ENCODE results near the gene CCDC15.

Gene CCDC15

GRCh38 chr11:124917115-124917637 lies 36.8 kb upstream of the CCDC15 start:
- DNase-seq: peak; percentile 64
- Histone ChIP-seq H3K9me3 (ENCODE audit: control insufficient read depth, low read length) (peaks cover under 1% of the 10 kb centered on the region), H3K36me3 (ENCODE audit: control insufficient read depth in 1 of 2, insufficient read depth in 2 of 2, low read depth in 1 of 2, low read length in 2 of 2) (no peaks in the 10 kb centered on the region), H3K27me3 (ENCODE audit: control insufficient read depth in 1 of 2, insufficient read depth in 1 of 2, low read length in 2 of 2) (peaks cover 0 to 5% of the 10 kb centered on the region in 2 experiments), H3K23ac (ENCODE audit: low read length in 2 of 2) (no peak overlapping the region), H3K4me1 (ENCODE audit: control insufficient read depth, insufficient read depth, low read depth, low read length) (peaks cover 13% of the 10 kb centered on the region), H2AK5ac (ENCODE audit: low read length, severe bottlenecking) (no peak overlapping the region), H3K4me2 (ENCODE audit: low read length, poor library complexity, severe bottlenecking) (no peak overlapping the region), H2BK12ac (ENCODE audit: low read length in 2 of 2) (peak overlapping the region in 1 of 2 experiments; percentile 21), H3K27ac (ENCODE audit: low read length, poor library complexity, severe bottlenecking) (no peak overlapping the region), H4K91ac (ENCODE audit: low read length) (no peak overlapping the region), H3K4me3 (ENCODE audit: insufficient read depth in 1 of 2, low read depth in 1 of 2, low read length in 2 of 2) (no peak overlapping the region), H2BK120ac (ENCODE audit: low read depth, low read length) (peak overlapping the region; percentile 52), H4K8ac (ENCODE audit: low read length) (peak overlapping the region; percentile 29), H2BK5ac (ENCODE audit: low read depth, low read length, poor library complexity, severe bottlenecking) (no peak overlapping the region), H3K18ac (ENCODE audit: low read depth in 1 of 2, low read length in 2 of 2) (peak overlapping the region; percentile 5 to 27), H3K14ac (ENCODE audit: low read length in 2 of 2) (no peak overlapping the region), H2AFZ (ENCODE audit: low read depth, low read length) (no peak overlapping the region), H3K9ac (ENCODE audit: low read length) (no peak overlapping the region), H2BK15ac (ENCODE audit: low read depth, poor library complexity, severe bottlenecking) (no peak overlapping the region), H3K4ac (ENCODE audit: low read depth in 1 of 2, low read length in 2 of 2) (no peak overlapping the region), H3K79me1 (replicated peaks; ENCODE audit: low read length, poor library complexity, severe bottlenecking) (no peaks in the 10 kb centered on the region)
- WGBS: 89% methylated on average over 6 of the region's 6 CpGs

- no peak within 1 kb of the TSS for H2AFZ ChIP-seq (ENCODE audit: low read depth, low read length)
- H3K27me3 ChIP-seq (ENCODE audit: control insufficient read depth in 1 of 2, insufficient read depth in 1 of 2, low read length in 2 of 2): peaks cover 0 to 5% of the 10 kb centered on the region in 2 experiments
Measured at GRCh38 chr11:124918950-124919349, 35.1 kb upstream of the CCDC15 start, which contains the start of gene HEPN1. Gene HEPN1, plus strand, starts transcription at chr11:124919250.

GRCh38 chr11:124919898-124920297 lies 34.1 kb upstream of the CCDC15 start:
- 100% methylated on average over 2 of the region's 2 CpGs for WGBS
- Histone ChIP-seq H3K4me3 (ENCODE audit: insufficient read depth in 1 of 2, low read depth in 1 of 2, low read length in 2 of 2) (no peak overlapping the region), H3K4me1 (ENCODE audit: control insufficient read depth, insufficient read depth, low read depth, low read length) (peaks cover 13% of the 10 kb centered on the region), H2BK12ac (ENCODE audit: low read length in 2 of 2) (no peak overlapping the region), H2BK5ac (ENCODE audit: low read depth, low read length, poor library complexity, severe bottlenecking) (no peak overlapping the region), H2BK15ac (ENCODE audit: low read depth, poor library complexity, severe bottlenecking) (no peak overlapping the region), H3K9me3 (ENCODE audit: control insufficient read depth, low read length) (no peaks in the 10 kb centered on the region), H3K36me3 (ENCODE audit: control insufficient read depth in 1 of 2, insufficient read depth in 2 of 2, low read depth in 1 of 2, low read length in 2 of 2) (no peaks in the 10 kb centered on the region), H3K4ac (ENCODE audit: low read depth in 1 of 2, low read length in 2 of 2) (no peak overlapping the region), H3K18ac (ENCODE audit: low read depth in 1 of 2, low read length in 2 of 2) (no peak overlapping the region), H3K79me1 (replicated peaks; ENCODE audit: low read length, poor library complexity, severe bottlenecking) (no peaks in the 10 kb centered on the region), H2BK120ac (ENCODE audit: low read depth, low read length) (no peak overlapping the region), H4K91ac (ENCODE audit: low read length) (no peak overlapping the region), H3K27me3 (ENCODE audit: control insufficient read depth in 1 of 2, insufficient read depth in 1 of 2, low read length in 2 of 2) (peaks cover 0 to 5% of the 10 kb centered on the region in 2 experiments), H3K23ac (ENCODE audit: low read length in 2 of 2) (no peak overlapping the region), H3K4me2 (ENCODE audit: low read length, poor library complexity, severe bottlenecking) (no peak overlapping the region), H3K9ac (ENCODE audit: low read length) (no peak overlapping the region), H4K8ac (ENCODE audit: low read length) (peak overlapping the region; percentile 32), H2AFZ (ENCODE audit: low read depth, low read length) (no peak overlapping the region), H2AK5ac (ENCODE audit: low read length, severe bottlenecking) (no peak overlapping the region), H3K27ac (ENCODE audit: low read length, poor library complexity, severe bottlenecking) (no peak overlapping the region), H3K14ac (ENCODE audit: low read length in 2 of 2) (no peak overlapping the region)
- no peak for DNase-seq

More at GRCh38 chr11:124918950-124919349, 35.1 kb upstream of the CCDC15 start, which contains the start of gene HEPN1:
- H3K23ac ChIP-seq (ENCODE audit: low read length in 2 of 2): no peak within 1 kb of the TSS
- H3K4ac ChIP-seq (ENCODE audit: low read depth in 1 of 2, low read length in 2 of 2): no peak within 1 kb of the TSS
- H3K4me1 ChIP-seq (ENCODE audit: control insufficient read depth, insufficient read depth, low read depth, low read length): peaks cover 13% of the 10 kb centered on the region
- no peak within 1 kb of the TSS for H2BK120ac ChIP-seq (ENCODE audit: low read depth, low read length)
- H3K14ac ChIP-seq (ENCODE audit: low read length in 2 of 2): no peak within 1 kb of the TSS
- H3K79me1 ChIP-seq (replicated peaks; ENCODE audit: low read length, poor library complexity, severe bottlenecking): no peaks in the 10 kb centered on the region
- WGBS: 95% methylated on average over 3 of the region's 3 CpGs
- H2BK15ac ChIP-seq (ENCODE audit: low read depth, poor library complexity, severe bottlenecking): no peak within 1 kb of the TSS
- H2AK5ac ChIP-seq (ENCODE audit: low read length, severe bottlenecking): no peak within 1 kb of the TSS
- no peak within 1 kb of the TSS for H3K4me3 ChIP-seq (ENCODE audit: insufficient read depth in 1 of 2, low read depth in 1 of 2, low read length in 2 of 2)
- H4K8ac ChIP-seq (ENCODE audit: low read length): peak within 1 kb of the TSS; percentile 32
- H3K9ac ChIP-seq (ENCODE audit: low read length): no peak within 1 kb of the TSS
- no peak within 1 kb of the TSS for H3K27ac ChIP-seq (ENCODE audit: low read length, poor library complexity, severe bottlenecking)
- no peak within 1 kb of the TSS for H2BK5ac ChIP-seq (ENCODE audit: low read depth, low read length, poor library complexity, severe bottlenecking)
- H4K91ac ChIP-seq (ENCODE audit: low read length): no peak within 1 kb of the TSS
- no peak within 1 kb of the TSS for H2BK12ac ChIP-seq (ENCODE audit: low read length in 2 of 2)
- no peaks in the 10 kb centered on the region for H3K9me3 ChIP-seq (ENCODE audit: control insufficient read depth, low read length)
- H3K4me2 ChIP-seq (ENCODE audit: low read length, poor library complexity, severe bottlenecking): no peak within 1 kb of the TSS
- no peak within 1 kb of the TSS for H3K18ac ChIP-seq (ENCODE audit: low read depth in 1 of 2, low read length in 2 of 2)
- DNase-seq: no peak
- no peaks in the 10 kb centered on the region for H3K36me3 ChIP-seq (ENCODE audit: control insufficient read depth in 1 of 2, insufficient read depth in 2 of 2, low read depth in 1 of 2, low read length in 2 of 2)

GRCh38 chr11:124920356-124920755 lies 33.6 kb upstream of the CCDC15 start:
- whole genome bisulfite sequencing: 86% methylated on average over 5 of the region's 5 CpGs
- H3K36me3 ChIP-seq (ENCODE audit: control insufficient read depth in 1 of 2, insufficient read depth in 2 of 2, low read depth in 1 of 2, low read length in 2 of 2): no peaks in the 10 kb centered on the region

More at GRCh38 chr11:124920356-124920755, 33.6 kb upstream of the CCDC15 start:
- Histone ChIP-seq H3K4ac (ENCODE audit: low read depth in 1 of 2, low read length in 2 of 2) (no peak overlapping the region), H3K27ac (ENCODE audit: low read length, poor library complexity, severe bottlenecking) (no peak overlapping the region), H3K79me1 (replicated peaks; ENCODE audit: low read length, poor library complexity, severe bottlenecking) (no peaks in the 10 kb centered on the region), H2AK5ac (ENCODE audit: low read length, severe bottlenecking) (peak overlapping the region; percentile 73), H2BK15ac (ENCODE audit: low read depth, poor library complexity, severe bottlenecking) (no peak overlapping the region), H3K18ac (ENCODE audit: low read depth in 1 of 2, low read length in 2 of 2) (peak overlapping the region in 1 of 2 experiments; percentile 14), H3K9me3 (ENCODE audit: control insufficient read depth, low read length) (no peaks in the 10 kb centered on the region), H2BK12ac (ENCODE audit: low read length in 2 of 2) (no peak overlapping the region), H3K14ac (ENCODE audit: low read length in 2 of 2) (no peak overlapping the region), H2BK5ac (ENCODE audit: low read depth, low read length, poor library complexity, severe bottlenecking) (no peak overlapping the region), H3K9ac (ENCODE audit: low read length) (peak overlapping the region; percentile 56), H4K91ac (ENCODE audit: low read length) (peak overlapping the region; percentile 32), H3K4me1 (ENCODE audit: control insufficient read depth, insufficient read depth, low read depth, low read length) (peaks cover 13% of the 10 kb centered on the region), H3K4me2 (ENCODE audit: low read length, poor library complexity, severe bottlenecking) (peak overlapping the region; percentile 79), H3K23ac (ENCODE audit: low read length in 2 of 2) (no peak overlapping the region), H3K27me3 (ENCODE audit: control insufficient read depth in 1 of 2, insufficient read depth in 1 of 2, low read length in 2 of 2) (peaks cover 0 to 5% of the 10 kb centered on the region in 2 experiments), H4K8ac (ENCODE audit: low read length) (peak overlapping the region; percentile 87), H3K4me3 (ENCODE audit: insufficient read depth in 1 of 2, low read depth in 1 of 2, low read length in 2 of 2) (no peak overlapping the region), H2BK120ac (ENCODE audit: low read depth, low read length) (no peak overlapping the region), H2AFZ (ENCODE audit: low read depth, low read length) (no peak overlapping the region)
- no peak for DNase-seq
